D341Med (cell line): Measurements from ENCODE around the gene SLC36A3.
"Not testable (repeated sequence)": the region's sequence is repeated elsewhere in the genome, so short reads cannot be mapped to it uniquely, and the experiment has no call there.

Source experiments
- DNase-seq: peaks from one replicate; pipeline ENCODE4 v3.0.0; 2012; ENCODE audit warnings: low spot score

Gene SLC36A3

DNA sequence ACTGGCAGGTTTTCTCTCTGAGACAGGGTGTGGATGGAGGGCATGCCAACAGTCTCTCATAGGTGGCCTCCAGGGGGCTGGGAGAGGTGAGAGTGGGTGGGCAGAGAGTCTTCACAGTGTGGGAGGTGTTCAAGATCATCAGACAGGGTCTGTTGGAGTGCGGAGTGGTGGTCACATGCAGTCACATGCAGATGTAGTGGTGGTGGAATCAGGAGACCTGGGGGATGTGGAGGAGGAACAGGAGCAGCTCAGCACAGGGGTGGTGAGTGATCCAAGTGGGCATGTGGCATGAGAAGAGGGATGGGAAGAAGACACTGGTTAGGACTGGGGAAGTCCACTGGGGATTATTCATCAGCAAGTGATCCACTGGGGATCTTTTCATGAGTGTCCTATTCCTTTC, 44.8 kb downstream of the SLC36A3 start:
- no peak for DNase-seq

DNA sequence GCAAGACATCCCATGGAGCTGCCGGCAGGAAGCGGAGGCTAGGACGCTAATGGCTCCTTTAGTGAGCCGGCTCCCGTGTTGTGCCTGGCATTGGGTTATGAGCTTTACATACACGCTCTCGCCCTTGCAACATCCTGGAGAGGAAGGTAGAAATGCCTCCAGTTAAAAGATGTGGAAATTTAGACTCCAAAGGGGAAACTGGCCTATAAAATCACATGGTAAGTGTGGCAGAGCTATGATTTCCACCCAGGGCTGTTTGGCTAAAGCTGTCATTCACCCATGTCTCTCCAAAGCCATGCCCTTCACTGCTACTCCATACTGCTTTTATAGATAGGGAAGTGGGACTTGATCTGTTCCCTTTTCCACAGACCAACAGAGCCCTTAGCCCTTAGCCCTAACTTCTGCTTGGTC, 45.4 kb downstream of the SLC36A3 start:
- no peak for DNase-seq

DNA sequence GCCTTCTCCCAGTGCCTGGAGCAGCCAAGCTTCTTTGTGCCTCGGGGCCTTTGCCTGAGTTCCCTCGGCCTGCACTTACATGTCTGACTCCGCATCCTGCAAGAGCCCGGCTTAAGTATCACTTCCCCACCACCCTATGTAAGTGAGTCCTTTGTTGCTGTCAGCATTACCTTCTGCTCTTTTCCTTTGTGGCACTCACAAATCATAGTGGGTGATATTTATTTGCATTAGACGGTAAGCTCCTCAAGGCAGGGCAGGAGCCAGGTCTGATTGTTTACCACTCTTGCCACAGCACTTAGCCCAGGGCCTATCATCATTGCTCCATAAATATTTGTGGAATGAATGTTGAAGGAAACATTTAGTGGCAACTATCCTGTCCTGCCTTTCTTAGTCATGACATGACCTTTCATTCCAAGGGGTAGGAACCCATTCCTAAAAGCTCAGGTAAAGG, 45.8 kb downstream of the SLC36A3 start:
- DNase-seq, result no peak

DNA sequence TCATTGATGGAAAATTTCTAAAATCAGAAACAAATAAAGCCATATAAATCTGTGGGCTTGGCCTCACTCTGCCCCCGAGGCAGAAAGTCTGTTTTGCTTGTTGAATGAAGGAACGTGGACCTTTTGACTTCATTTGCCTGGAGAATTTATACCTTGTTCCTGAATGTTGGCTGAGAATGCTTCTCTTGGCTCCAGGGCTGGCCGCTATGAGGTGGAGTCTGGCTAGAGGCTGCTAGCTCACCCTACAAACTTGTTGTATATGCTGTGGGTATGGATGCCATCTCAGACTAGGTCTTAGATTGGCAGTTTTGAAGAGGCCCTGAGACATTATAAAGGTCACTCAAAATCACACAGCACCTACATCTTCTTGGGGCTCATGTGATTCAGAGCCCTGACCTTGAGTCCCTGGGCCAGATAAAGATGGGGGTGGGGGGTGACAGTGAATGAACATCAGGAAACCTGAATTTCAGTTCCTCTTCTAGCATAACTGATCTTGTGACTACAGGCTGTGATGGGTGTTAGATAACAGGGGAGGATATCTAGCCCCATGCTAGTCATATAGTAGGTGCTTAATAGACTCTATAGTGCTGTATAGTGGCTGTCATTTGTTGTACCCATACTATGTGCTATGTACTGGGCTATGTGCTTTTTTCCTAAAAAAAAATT, 47.8 kb downstream of the SLC36A3 start:
- DNase-seq, result no peak

DNA sequence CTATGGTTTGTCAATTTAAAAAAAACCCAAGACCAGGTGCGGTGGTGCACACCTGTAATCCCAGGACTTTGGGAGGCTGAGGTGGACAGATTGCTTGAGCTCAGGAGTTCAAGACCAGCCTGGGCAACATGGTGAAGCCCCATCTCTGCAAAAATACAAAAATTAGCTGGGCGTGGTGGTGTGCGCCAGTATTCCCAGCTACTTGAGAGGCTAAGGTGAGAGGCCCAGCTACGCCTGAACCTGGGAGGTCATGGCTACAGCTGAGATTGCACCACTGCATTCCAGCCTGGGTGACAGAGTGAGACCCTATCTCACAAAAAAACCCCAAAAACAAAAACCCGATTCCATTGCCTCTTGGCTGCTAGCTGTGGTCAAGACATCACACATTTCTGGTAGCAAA, 48.6 kb downstream of the SLC36A3 start:
- DNase-seq, result not testable (repeated sequence)

DNA sequence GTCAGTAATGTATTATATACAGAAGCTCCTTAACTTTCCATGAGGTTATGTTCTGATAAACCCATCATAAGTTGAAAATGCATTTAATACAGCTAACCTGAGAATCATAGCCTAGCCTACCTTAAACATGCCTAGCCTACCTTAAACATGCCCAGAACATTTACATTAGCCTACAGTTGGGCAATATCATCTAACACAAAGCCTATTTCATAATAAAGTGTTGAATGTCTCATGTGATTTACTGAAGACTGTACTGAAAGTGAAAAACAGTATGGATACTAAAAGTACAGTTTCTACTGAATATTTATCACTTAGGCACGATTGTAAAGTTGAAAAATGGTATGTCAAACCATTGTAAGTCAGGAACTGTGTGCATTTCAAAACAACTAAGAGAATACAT, 49.0 kb downstream of the SLC36A3 start:
- no peak for DNase-seq

DNA sequence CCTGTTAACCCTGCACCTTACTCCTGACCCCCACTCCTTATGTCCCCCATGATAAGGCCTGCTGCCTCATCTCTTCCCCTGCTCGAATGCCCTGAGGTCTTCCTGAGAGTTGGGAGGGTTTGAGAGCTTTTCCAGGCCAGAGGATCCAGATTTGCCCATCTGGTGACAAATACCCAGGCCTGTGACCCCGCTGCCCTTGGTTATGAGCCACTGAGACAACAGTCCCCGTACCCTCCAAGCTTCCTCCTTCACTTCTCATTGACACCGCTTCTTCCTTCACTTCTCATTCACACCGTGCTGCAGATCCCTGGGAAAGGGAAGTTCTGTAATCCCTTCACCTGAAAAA, 50.0 kb downstream of the SLC36A3 start:
- DNase-seq, result no peak

DNA sequence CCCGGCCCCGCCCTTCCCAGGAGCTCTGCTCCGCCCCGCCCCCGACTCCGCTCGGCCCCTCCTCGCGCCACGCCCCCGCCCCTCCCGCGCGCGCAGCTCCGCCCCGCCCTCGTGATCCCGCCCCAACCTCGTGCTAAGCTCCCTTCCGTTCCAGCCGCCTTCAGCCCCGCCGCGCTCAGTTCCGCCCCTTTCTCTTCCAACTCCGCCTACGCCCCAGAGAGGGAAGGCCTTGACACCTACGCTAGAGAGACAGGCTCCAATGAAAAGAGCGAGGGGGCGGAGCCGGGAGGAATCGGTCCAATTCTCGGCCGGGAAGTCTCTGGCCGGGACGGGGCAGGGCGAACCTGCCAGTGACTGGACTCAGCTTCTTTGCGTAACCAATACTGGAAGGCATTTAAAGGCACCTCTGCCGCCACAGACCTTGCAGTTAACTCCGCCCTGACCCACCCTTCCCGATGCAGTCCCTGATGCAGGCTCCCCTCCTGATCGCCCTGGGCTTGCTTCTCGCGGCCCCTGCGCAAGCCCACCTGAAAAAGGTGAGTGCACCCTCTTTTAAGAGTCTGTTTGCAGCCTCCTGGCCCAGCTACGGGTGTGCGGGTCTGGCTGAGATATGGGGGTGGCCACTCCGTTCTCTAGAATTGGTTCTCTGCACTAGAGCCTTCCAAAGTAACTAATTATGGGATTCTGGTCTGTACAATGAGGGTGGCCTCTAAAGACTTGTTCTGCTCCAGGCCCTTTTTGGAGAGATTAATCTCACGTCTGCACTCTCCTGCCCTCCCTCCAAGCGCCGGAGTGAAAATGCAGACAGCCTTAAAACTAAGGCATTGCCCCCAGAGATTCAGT, 50.6 kb downstream of the SLC36A3 start, which contains the start of gene GM2A:
Gene GM2A (plus strand): TSS at position 424 of the 843 bp plus-strand sequence. CDS start 32 bp downstream, at position 456.
- DNase-seq, result peak; percentile 96

DNA sequence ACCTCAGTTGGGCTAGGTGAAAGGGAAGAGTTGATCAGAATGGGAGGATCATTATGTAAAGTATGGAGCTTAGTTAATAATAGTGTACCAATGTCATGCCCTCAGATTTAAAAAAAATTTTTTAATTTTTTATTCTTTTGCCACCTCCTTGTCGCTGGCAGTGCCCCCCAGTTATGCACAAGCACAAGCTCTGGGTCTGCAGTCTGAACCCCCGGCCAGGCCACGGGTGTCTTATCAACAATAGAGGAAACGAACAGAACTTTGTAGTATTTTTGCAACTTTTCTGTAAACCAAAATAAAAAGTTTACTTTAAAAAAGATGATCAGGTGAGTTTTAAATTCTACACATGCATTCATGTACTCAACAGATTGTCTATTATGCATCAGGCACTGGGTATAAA, 51.9 kb downstream of the SLC36A3 start:
- DNase-seq, result no peak

DNA sequence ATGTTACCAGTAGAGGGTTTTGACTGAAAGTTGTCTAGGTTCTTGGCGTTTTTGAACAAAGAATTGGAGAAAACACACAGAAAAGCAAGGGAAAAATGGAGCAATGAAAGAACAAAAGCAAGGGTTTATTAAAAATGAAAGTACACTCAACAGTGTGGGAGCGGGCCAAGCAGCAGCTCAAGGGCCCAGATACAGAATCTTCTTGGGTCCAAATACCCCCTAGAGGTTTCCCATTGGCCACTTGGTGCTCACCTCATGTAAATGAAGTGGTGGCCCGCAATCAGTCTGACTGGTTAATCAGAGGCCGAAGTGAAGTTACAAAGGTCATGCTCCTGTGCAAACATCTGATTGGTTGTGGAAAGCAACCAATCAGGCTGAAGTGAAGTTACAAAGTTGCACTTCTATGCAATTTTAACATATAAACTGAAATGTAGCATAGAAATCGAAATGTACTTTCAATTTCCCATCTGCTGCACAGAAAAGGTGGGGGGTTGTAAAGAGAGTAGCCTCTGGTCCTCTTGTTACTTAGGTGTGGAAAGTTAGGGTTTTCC, 52.5 kb downstream of the SLC36A3 start:
- DNase-seq, result no peak

DNA sequence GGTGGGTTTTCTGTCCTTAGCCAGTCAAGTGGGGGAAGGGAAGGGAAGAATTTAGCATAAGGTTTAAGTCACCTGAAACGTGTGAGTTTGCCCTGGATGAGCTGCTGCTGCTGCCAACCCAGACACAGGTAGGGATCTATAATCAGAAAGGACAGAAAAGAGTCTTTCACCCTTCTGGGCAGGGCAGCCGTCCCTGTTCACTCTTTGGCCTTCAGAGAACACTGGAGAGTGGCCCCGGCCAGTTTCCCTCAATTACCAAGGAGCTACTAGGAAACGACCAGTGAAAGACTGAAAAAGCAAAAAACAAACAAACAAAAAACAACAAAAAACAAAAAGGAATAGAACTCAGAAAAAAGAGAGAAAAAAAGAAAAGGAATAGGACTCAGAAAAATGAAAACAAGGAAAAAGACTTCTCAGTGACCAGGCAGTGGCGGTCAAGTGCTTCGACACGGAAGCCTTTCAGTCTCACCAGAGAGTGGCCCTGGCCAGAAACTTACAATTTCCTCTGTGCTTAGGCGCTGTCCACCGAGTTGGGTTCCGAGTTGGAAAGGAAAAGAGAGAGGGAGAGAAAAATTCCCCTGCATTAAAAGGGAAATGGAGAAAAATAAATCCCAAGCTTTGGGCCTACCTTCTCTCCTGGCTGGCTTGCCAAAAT, 53.1 kb downstream of the SLC36A3 start:
- no peak for DNase-seq

DNA sequence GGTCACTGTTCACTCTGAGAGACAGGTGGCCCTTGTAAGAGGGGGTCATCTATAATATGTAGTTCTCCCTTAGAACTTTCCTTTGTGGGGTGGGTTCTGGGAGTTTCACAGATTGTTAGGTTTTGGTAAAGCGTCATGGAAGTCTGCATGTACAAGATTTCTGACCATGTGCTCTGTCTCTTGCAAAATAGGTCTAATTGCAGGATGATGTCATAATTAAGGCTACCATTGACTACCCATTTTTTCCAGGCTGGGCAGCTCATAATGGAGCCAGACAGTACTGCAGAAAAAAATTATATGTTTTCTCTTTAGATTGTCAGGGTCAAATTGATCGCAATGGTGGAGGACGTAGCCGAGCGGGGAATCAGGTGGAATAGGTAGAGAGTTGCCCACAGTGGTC, 54.3 kb downstream of the SLC36A3 start:
- DNase-seq, result no peak

DNA sequence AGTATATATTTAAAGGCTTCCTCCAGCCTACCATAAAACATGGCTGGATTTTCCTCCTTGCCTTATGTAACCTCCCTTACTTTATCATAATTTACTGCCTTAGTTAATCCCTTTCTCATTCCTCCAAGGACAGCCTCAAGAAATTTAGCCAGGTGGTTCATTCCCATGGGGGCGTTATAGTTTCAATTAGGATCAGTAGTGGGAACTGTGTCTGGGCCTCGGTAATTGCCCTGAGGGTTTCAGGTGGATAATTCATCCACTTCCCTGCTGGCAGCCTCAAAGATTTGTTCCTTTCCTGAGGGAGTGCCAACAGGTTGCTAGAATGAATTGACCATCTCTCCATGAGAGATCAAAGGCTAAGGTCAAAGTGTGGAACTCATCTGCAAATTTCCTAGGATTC, 54.9 kb downstream of the SLC36A3 start:
- DNase-seq, result peak; percentile 60

DNA sequence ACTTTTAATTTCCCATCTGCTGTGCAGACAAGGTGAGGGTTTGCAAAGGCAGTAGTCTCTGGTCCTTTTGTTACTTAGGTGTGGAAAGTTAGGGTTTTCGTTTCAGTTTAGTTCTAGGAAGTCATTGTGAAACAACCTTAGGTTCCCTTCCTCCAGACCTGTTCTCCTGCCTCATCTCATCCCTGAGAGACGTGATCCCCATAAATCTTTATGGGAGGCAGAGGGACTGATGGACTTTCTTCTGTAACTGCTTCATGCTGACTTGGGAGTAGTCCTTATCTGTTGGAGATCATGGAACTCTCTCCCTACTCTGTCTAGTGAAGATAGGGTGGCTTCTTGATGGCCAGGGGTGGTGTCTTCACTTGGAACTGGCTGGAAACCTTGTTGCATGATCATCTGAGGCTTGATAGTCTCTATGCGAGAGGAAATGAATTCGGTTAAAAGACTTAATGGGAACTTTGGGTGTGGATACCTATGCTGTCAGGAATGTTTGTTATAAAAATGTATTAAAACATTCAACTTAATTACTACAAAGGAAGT, 57.8 kb downstream of the SLC36A3 start:
- DNase-seq, result no peak

DNA sequence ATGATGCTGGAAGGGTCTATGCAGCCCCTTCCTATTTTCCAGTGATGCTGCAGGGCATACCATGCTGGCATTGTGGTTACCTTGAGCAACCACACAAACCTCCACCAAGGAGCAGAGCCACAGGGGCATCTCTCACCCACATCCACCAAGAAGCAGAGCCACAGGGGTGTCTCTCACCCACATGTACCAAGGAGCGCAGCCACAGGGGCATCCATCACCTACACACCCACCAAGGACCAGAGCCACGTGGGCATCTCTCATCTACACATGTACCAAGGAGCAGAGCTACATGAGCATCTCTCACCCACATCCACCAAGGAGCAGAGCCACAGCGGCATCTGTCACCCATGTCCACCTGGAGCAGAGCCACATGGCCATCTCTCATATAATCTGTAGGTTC, 59.4 kb downstream of the SLC36A3 start:
- no peak for DNase-seq

DNA sequence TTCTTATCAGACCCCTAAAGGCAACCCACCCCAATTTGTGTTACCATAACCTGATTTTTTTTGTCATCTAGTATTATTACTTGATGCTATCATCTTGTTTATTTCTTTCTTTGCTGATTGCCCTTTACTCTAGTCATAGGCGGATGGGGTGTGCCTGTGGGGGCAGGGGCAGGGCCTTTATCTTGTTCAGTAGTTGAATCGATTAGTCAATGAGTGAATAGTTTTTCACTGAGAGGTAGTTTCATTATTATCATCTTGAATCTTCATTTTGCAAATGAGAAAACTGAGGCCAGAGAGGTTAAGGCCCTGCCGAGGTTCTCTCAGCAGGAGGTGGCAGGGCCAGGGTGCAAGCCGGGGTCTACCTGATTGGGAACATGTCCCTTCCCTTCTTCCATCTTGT, 60.0 kb downstream of the SLC36A3 start:
- DNase-seq, result no peak

DNA sequence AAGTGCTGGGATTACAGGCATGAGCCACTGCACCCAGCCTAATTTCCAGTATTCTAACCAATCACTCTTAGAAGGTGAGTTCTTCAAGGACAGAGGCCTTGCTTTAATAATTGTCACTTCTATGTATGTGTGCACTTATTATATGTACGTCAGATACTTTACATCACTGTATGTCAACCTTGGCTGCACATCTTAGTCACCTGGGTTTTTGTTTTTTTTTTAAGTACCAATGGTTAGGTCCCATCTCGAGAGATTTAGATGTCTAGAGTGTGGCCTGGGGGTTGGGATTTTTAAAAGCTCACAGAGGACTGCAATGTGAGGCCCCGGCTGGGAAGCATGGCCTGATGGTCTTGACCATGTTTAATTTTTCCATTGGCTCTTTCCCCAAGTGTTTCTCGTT, 60.4 kb downstream of the SLC36A3 start:
- no peak for DNase-seq

DNA sequence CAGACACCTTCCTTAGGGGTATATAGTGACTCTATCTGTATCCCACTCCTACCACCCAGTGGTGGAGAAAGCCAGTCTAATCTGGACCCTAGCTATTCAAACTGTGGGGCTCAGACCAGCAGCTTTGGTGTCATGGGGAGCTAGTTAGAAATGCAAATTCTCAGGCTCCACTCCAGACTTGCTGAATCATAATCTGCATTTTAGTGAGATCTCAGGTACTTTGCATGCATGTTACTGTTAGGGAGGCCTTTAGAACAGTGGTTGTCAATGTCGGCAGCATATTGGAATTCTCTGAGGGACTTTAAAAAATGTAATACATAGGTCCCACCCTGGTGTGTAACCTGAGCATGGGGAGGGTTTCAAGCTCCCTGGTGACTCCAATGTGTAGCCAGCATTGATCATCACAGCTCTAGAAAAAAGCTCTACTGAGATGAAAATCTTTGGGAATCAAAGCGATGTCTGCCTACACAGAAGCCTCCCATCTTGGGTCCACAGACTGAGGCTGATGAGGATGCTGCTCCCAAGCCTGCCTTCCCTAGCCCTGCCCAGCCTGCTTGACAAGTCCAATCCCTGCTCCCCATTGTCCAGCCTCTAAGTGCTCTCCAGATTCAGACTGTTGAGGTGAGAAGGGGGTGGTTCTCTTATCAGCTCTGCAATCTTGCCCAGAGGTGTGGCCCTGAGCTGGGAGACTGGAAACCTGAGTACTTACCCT, 62.5 kb downstream of the SLC36A3 start:
- no peak for DNase-seq

DNA sequence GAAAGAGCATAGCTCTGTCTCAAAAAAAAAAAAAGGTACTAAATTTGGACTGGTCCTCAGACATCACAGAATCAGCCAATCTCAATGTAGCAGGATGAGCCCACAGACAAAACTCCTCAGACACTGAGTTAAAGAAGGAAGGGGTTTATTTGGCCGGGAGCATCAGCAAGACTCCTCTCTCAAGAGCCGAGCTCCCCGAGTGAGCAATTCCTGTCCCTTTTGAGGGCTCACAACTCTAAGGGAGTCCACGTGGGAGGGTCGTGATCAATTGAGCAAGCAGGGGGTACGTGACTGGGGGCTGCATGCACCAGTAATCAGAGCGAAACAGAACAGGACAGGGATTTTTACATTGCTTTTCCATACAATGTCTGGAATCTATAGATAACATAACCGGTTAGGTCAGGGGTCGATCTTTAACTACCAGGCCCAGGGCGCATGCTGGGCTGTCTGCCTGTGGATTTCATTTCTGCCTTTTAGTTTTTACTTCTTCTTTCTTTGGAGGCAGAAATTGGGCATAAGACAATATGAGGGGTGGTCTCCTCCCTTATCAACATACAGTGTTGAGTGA, 63.2 kb downstream of the SLC36A3 start:
- not testable (repeated sequence) for DNase-seq

DNA sequence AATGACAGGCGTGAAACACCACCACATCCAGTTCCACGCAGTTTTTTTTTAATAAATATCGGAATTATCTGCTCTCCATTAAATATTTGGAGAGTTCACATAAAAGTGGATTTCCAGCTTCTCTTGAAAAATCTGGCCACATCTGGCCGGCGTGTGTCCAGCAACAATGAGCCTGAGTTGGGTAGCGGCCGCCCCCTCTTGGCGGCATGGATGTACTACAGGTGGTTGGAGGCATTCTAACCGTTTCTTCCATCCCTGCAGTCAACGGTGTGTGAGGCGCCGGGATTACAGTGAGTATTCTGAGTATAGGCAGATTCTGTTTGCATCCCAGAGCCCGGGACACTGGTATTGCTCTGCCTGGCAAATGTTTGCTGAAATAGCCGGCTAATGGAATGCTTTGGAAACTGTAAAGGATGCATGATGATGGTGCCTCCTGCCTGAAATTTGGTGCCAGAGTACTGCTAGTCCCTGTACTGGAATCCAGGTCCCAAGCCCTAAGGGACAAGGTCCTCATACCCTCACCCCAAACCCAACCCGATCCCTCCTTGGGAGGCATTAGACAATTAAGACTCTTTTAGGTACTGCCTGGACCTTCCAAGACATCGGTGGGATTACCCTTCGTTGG, 64.2 kb downstream of the SLC36A3 start:
- peak; percentile 78 for DNase-seq

DNA sequence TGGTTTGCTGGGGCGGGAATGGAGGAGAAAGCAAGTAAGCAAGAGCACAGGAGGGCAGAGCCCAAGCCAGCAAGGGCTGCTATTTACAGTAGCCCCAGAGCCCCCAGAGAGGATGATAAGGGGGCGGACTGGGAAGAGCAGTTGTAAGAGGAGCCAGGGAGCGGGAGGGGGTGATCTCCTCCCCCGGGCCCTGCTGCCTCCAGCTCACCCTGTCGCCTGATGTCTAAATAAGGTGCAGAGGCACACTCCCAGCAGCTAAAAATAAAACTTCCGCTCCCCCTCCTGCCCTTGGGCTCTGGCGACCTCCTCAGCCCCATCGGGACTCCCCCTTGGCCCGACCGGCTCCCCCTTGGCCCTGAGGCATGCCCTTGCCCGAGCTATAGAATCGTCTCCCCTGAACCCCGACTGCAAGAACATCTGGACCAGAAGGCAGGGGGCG, 65.2 kb downstream of the SLC36A3 start:
- DNase-seq, result no peak
